Fibroblast of pulmonary artery (primary cell): ENCODE data around the gene PLCH2.

Source experiments
- DNase-seq: peaks from one replicate; pipeline ENCODE4 v3.0.0-alpha.2; 2010; ENCODE audit warnings: low read depth
- H3K4me3 ChIP-seq: replicated peaks from 2 replicates; pipeline ENCODE4 v1.5.1; 2011; ENCODE audit warnings: low read depth, mild to moderate bottlenecking, control low read depth, low read length, moderate library complexity
- TF ChIP-seq, protein P1 (sequence below): IDR thresholded peaks from 2 replicates; pipeline ENCODE4 v1.5.1; 2011; ENCODE audit warnings: mild to moderate bottlenecking, control low read depth, low read length, inconsistent platforms; ENCODE audit errors: missing control alignments

Gene PLCH2

DNA sequence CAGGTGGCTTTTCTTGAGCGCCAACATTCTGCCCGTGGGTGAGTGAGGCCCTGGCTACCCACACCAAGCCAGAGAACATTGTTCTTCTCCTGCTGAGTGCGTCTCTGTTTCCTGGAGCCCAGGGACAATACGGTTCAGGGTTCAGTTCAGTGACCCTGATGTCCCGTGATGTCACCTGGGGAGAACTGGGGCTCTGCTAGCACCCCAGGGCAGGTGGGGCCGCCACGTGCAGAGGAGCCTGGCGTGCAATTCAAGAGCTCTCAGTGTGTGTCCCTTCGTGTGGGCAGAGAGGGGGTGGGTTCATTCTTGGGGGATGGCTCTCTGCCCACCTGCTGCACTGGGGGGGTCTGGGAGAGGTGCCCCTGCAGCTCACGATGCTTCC is 45.5 kb upstream of the PLCH2 start:
- no peak overlapping the region for H3K4me3 ChIP-seq
- no peak for DNase-seq
- TF ChIP-seq, protein P1, sequence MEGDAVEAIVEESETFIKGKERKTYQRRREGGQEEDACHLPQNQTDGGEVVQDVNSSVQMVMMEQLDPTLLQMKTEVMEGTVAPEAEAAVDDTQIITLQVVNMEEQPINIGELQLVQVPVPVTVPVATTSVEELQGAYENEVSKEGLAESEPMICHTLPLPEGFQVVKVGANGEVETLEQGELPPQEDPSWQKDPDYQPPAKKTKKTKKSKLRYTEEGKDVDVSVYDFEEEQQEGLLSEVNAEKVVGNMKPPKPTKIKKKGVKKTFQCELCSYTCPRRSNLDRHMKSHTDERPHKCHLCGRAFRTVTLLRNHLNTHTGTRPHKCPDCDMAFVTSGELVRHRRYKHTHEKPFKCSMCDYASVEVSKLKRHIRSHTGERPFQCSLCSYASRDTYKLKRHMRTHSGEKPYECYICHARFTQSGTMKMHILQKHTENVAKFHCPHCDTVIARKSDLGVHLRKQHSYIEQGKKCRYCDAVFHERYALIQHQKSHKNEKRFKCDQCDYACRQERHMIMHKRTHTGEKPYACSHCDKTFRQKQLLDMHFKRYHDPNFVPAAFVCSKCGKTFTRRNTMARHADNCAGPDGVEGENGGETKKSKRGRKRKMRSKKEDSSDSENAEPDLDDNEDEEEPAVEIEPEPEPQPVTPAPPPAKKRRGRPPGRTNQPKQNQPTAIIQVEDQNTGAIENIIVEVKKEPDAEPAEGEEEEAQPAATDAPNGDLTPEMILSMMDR, result no peak

DNA sequence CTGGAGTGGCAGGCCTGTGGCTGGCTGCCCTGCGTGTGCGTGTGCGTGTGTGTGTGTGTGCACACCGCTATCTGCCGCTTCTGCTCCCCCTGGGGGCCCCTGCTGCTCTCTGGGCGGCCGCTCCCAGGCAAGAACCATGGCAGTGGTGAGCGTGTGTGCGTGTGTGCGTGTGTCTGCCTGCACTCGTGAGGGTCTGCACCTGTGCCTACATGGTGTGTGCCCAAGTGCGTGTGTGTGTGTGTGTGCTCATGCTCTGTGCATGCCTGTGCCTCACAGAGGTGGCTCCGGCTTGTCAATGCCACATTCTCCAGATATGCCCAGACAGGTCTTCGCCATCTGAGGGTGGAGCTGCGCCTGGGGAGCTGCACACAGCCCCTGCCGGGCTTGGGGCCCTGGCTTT is 45.0 kb upstream of the PLCH2 start:
- TF ChIP-seq, protein P1, result no peak
- H3K4me3 ChIP-seq, result no peak overlapping the region

GRCh38 chr1:2431518-2431917 is 44.6 kb upstream of the PLCH2 start:
- TF ChIP-seq, protein P1, result no peak
- DNase-seq, result no peak
- no peak overlapping the region for H3K4me3 ChIP-seq

More for the DNA sequence above, 45.0 kb upstream of the PLCH2 start:
- no peak for DNase-seq

GRCh38 chr1:2432441-2432844 is 43.6 kb upstream of the PLCH2 start:
- DNase-seq, result no peak
- H3K4me3 ChIP-seq, result no peak overlapping the region
- TF ChIP-seq, protein P1, result no peak

DNA sequence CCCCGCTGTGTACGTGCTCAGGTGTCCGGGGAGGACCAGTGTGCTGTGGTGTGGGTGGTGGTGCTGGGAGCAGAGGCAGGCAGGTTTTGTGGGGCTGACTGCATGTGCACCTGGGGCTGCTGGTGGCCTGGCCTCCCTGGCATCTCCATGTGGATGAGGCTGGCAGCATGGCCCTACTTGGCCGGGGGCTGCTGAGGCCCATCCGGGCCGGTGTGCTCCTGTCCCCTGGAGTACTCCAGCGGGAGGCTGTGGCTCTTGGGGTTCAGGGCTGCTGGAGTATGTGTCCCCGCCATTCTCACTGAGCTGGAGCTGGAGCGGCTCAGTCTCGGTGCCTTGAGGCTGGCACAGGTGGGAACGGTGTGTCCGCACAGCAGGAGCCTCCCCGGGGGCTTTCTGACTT is 42.9 kb upstream of the PLCH2 start:
- TF ChIP-seq, protein P1, result no peak
- H3K4me3 ChIP-seq, result no peak overlapping the region
- no peak for DNase-seq

- TF ChIP-seq, protein P1, result no peak
- H3K4me3 ChIP-seq, result no peak overlapping the region
- no peak for DNase-seq
Observed at GRCh38 chr1:2433936-2434655, 42.0 kb upstream of the PLCH2 start.

GRCh38 chr1:2435091-2435490 is 41.0 kb upstream of the PLCH2 start:
- DNase-seq, result no peak
- H3K4me3 ChIP-seq, result no peak overlapping the region
- TF ChIP-seq, protein P1, result no peak
